ENCODE results near the gene NUDT15.
"Not testable (repeated sequence)": the region's sequence is repeated elsewhere in the genome, so short reads cannot be mapped to it uniquely, and the experiment has no call there.

DNA sequence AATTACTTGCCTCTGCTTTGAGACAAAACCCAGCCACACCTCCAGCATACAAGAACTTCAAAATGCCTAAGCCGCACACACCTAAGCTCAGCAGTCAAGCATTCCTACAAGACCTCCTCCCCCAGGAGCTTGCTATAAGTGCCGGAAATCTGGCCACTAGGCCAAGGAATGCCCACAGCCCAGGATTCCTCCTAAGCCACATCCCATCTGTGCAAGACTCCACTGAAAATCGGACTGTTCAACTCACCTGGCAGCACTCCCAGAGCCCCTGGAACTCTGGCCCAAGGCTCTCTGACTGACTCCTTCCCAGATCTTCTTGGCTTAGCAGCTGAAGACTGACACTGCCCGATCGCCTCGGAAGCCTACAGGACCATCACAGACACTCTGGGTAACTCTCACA is 21.0 kb downstream of the NUDT15 start:
- TF ChIP-seq, protein P1, sequence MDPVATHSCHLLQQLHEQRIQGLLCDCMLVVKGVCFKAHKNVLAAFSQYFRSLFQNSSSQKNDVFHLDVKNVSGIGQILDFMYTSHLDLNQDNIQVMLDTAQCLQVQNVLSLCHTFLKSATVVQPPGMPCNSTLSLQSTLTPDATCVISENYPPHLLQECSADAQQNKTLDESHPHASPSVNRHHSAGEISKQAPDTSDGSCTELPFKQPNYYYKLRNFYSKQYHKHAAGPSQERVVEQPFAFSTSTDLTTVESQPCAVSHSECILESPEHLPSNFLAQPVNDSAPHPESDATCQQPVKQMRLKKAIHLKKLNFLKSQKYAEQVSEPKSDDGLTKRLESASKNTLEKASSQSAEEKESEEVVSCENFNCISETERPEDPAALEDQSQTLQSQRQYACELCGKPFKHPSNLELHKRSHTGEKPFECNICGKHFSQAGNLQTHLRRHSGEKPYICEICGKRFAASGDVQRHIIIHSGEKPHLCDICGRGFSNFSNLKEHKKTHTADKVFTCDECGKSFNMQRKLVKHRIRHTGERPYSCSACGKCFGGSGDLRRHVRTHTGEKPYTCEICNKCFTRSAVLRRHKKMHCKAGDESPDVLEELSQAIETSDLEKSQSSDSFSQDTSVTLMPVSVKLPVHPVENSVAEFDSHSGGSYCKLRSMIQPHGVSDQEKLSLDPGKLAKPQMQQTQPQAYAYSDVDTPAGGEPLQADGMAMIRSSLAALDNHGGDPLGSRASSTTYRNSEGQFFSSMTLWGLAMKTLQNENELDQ (tag by site-specific recombination; IDR thresholded peaks at IDR 0.05; ENCODE audit: low read depth): not testable (repeated sequence)
- TF ChIP-seq, protein P2, sequence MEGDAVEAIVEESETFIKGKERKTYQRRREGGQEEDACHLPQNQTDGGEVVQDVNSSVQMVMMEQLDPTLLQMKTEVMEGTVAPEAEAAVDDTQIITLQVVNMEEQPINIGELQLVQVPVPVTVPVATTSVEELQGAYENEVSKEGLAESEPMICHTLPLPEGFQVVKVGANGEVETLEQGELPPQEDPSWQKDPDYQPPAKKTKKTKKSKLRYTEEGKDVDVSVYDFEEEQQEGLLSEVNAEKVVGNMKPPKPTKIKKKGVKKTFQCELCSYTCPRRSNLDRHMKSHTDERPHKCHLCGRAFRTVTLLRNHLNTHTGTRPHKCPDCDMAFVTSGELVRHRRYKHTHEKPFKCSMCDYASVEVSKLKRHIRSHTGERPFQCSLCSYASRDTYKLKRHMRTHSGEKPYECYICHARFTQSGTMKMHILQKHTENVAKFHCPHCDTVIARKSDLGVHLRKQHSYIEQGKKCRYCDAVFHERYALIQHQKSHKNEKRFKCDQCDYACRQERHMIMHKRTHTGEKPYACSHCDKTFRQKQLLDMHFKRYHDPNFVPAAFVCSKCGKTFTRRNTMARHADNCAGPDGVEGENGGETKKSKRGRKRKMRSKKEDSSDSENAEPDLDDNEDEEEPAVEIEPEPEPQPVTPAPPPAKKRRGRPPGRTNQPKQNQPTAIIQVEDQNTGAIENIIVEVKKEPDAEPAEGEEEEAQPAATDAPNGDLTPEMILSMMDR (tag by site-specific recombination; IDR thresholded peaks at IDR 0.05): not testable (repeated sequence)
- TF ChIP-seq HOXD13 (CRISPR knock-in tag; IDR thresholded peaks at IDR 0.05; ENCODE audit: borderline replicate concordance); KLF8 (tag by site-specific recombination; IDR thresholded peaks at IDR 0.05); ZBTB8A (tag by site-specific recombination; IDR thresholded peaks at IDR 0.05); ZNF138 (tag by site-specific recombination; IDR thresholded peaks at IDR 0.05; ENCODE audit: borderline replicate concordance); ZNF843 (tag by site-specific recombination; IDR thresholded peaks at IDR 0.05); ZNF660 (tag by site-specific recombination; IDR thresholded peaks at IDR 0.05); ZNF530 (tag by site-specific recombination; IDR thresholded peaks at IDR 0.05; ENCODE audit: low read depth); ZNF146 (tag by site-specific recombination; IDR thresholded peaks at IDR 0.05); SETDB1 (IDR thresholded peaks at IDR 0.05; ENCODE audit: insufficient read length, low read length); BCL11A (tag by site-specific recombination; IDR thresholded peaks at IDR 0.05; ENCODE audit: low read depth); ZFP41 (tag by site-specific recombination; IDR thresholded peaks at IDR 0.05; ENCODE audit: borderline replicate concordance): not testable (repeated sequence)
